HCT116 (cell line): ENCODE measurements around the gene ZNF516. TPM values are rescaled to one million over a fixed set of nuclear protein-coding genes. Genes with fewer than 3 reads are reported as not detected.

ENCODE experiments used
- ATAC-seq: fragments of 200-7000 bp; cut with Tn5 transposase; 2 replicates; pipeline ENCODE4 v1.9.1; 2020; ENCODE audit warnings: mild to moderate bottlenecking, moderate library complexity
- BruUV-seq: library from RNA; stranded (reverse); fragments of 400-500 nt; replicated peaks from 2 replicates; lab custom pipeline; 2021; lab: Mats Ljungman, UMichigan
- CTCF ChIA-PET: fragments of 300-600 bp; sonication (Branson Sonifier 250); formaldehyde crosslinking; loops from one replicate; lab custom pipeline; 2021; ENCODE audit warnings: antibody characterized with exemption; lab: Charles Lee
- POLR2A ChIA-PET: fragments of 300-600, 350-600 bp; sonication (Branson Sonifier 250); formaldehyde crosslinking; loops from one replicate; lab custom pipeline; 2021; ENCODE audit warnings: antibody characterized with exemption; lab: Charles Lee
- RAD21 ChIA-PET, 2 experiments: fragments of 300-600 bp; sonication (Branson Sonifier 250); formaldehyde crosslinking; loops; one replicate each; lab custom pipeline; 2023; ENCODE audit warnings: low total read pairs in 2 of 2; ENCODE audit not compliant: uncharacterized antibody in 2 of 2, unreplicated experiment in 2 of 2, low non-redundant PET in 1 of 2; lab: Charles Lee
- DNase-seq: peaks from one replicate; pipeline ENCODE4 v3.0.0-alpha.2; 2010; ENCODE audit warnings: low read depth, low spot score
- H2AFZ ChIP-seq: fragments of 200-600 bp; shearing (Covaris generic), sonication (generic); 2 replicates; pipeline ENCODE4 v1.6.1; 2017; ENCODE audit warnings: low read depth, mixed run types, mixed read lengths, antibody characterized with exemption, low read length; ENCODE audit not compliant: poor library complexity, severe bottlenecking
- H3K27ac ChIP-seq: 2 replicates; pipeline ENCODE4 v1.5.1; 2012; ENCODE audit warnings: low read depth, low read length
- H3K27me3 ChIP-seq: fragments of 200-600 bp; sonication (generic); 2 replicates; pipeline ENCODE4 v1.6.1; 2016; ENCODE audit warnings: mixed run types, low read length, mixed read lengths; ENCODE audit not compliant: insufficient read depth
- H3K36me3 ChIP-seq, 2 experiments: fragments of 200-500 bp in 1 of 2; fragments of 200-600 bp in 1 of 2; sonication (Bioruptor generic) in 1 of 2; sonication (generic) in 1 of 2; 2 replicates each; pipeline versions ENCODE4 v1.5.1 to v1.6.1; 2014 to 2016; ENCODE audit warnings: low read length in 2 of 2, inconsistent platforms in 1 of 2, mixed read lengths in 1 of 2, mixed run types in 1 of 2; ENCODE audit not compliant: insufficient read depth in 2 of 2, control insufficient read depth in 1 of 2
- H3K4me1 ChIP-seq, 2 experiments: fragments of 200-600 bp in 1 of 2; sonication (generic) in 1 of 2; 2 replicates each; pipeline versions ENCODE4 v1.5.1 to v1.6.1; 2012 to 2017; ENCODE audit warnings: low read length in 2 of 2, inconsistent platforms in 1 of 2, mild to moderate bottlenecking in 1 of 2, mixed read lengths in 1 of 2, mixed run types in 1 of 2, moderate library complexity in 1 of 2; ENCODE audit not compliant: insufficient read depth in 2 of 2, control insufficient read depth in 1 of 2
- H3K4me2 ChIP-seq: fragments of 200-600 bp; sonication (generic); 2 replicates; pipeline ENCODE4 v1.6.1; 2017; ENCODE audit warnings: mixed run types, low read length, mixed read lengths
- H3K4me3 ChIP-seq, 2 experiments: fragments of 200-600 bp in 1 of 2; sonication (generic) in 1 of 2; replicated peaks in 1 of 2; 2 replicates each; pipeline ENCODE4 v1.5.1; 2011 to 2016; ENCODE audit warnings: low read length in 2 of 2, control low read depth in 1 of 2, low read depth in 1 of 2, mild to moderate bottlenecking in 1 of 2, mixed read lengths in 1 of 2, mixed run types in 1 of 2
- H3K79me2 ChIP-seq: fragments of 200-600 bp; sonication (generic); 2 replicates; pipeline ENCODE4 v1.6.1; 2017; ENCODE audit warnings: mild to moderate bottlenecking, mixed run types, low read length, moderate library complexity, mixed read lengths; ENCODE audit not compliant: insufficient read depth
- H3K9ac ChIP-seq: fragments of 200-600 bp; sonication (generic); 2 replicates; pipeline ENCODE4 v1.6.1; 2016; ENCODE audit warnings: low read length, mixed read lengths
- H3K9me2 ChIP-seq: fragments of 200-600 bp; sonication (generic), shearing (Covaris generic); 2 replicates; pipeline ENCODE4 v1.6.1; 2017; ENCODE audit warnings: mixed run types, mild to moderate bottlenecking, moderate library complexity; ENCODE audit not compliant: insufficient read depth
- H3K9me3 ChIP-seq, 2 experiments: fragments of 200-500 bp in 1 of 2; fragments of 200-600 bp in 1 of 2; sonication (Bioruptor generic) in 1 of 2; sonication (generic) in 1 of 2; 2 replicates each; pipeline ENCODE4 v1.6.1; 2014 to 2017; ENCODE audit warnings: low read length in 2 of 2, mixed read lengths in 2 of 2, inconsistent platforms in 1 of 2, low read depth in 1 of 2, mild to moderate bottlenecking in 1 of 2, mixed run types in 1 of 2, moderate library complexity in 1 of 2; ENCODE audit not compliant: control insufficient read depth in 1 of 2, insufficient read depth in 1 of 2
- H4K20me1 ChIP-seq: fragments of 200-600 bp; sonication (generic), shearing (Covaris generic); 2 replicates; pipeline ENCODE4 v1.6.1; 2017; ENCODE audit warnings: mixed run types, mild to moderate bottlenecking, moderate library complexity; ENCODE audit not compliant: insufficient read depth
- CEBPB ChIP-seq: IDR thresholded peaks from 2 replicates; pipeline ENCODE4 v1.6.1; 2012; ENCODE audit warnings: low read depth
- FOSL1 ChIP-seq: IDR thresholded peaks from 2 replicates; pipeline ENCODE4 v1.6.1; 2012; ENCODE audit warnings: low read depth
- POLR2A ChIP-seq: IDR thresholded peaks from 2 replicates; pipeline ENCODE4 v1.7.0; 2011; ENCODE audit warnings: borderline replicate concordance; ENCODE audit not compliant: insufficient read depth, insufficient read length; ENCODE audit errors: extremely low read depth
- POLR2AphosphoS5 ChIP-seq: IDR thresholded peaks from 2 replicates; pipeline ENCODE4 v1.6.1; 2011; ENCODE audit warnings: mild to moderate bottlenecking, low read depth, low read length, moderate library complexity
- SIN3A ChIP-seq: IDR thresholded peaks from 2 replicates; pipeline ENCODE4 v1.6.1; 2012; ENCODE audit warnings: low read depth
- intact Hi-C: fragments of 100-400 bp; cut with micrococcal nuclease; formaldehyde crosslinking; loops from 2 replicates; pipeline ENCODE4 v1.10.0; 2022
- total RNA-seq: library from RNA; stranded (reverse); gene quantifications from one replicate; pipeline ENCODE4 v1.2.1, GENCODE V29; 2021; ENCODE audit not compliant: unreplicated experiment
- TF ChIP-seq, protein P1 (sequence below), 3 experiments: fragments of 200-600 bp in 1 of 3; sonication (generic) in 1 of 3; IDR thresholded peaks in 2 of 3; conservative IDR thresholded peaks in 1 of 3; 2 replicates each; pipeline ENCODE4 v1.5.1; 2012 to 2017; ENCODE audit warnings: low read depth in 2 of 3, low read length in 2 of 3, antibody characterized with exemption in 1 of 3, borderline replicate concordance in 1 of 3, control low read depth in 1 of 3, mild to moderate bottlenecking in 1 of 3, mixed read lengths in 1 of 3, mixed run types in 1 of 3, moderate library complexity in 1 of 3; ENCODE audit not compliant: insufficient read depth in 1 of 3
- TF ChIP-seq, protein P2 (sequence below): IDR thresholded peaks from 2 replicates; pipeline ENCODE4 v1.6.1; 2012; ENCODE audit warnings: low read depth

ZNF516 gene
- total RNA-seq, 1 experiment from 2014 or later, result 32.0 TPM

- Histone ChIP-seq H3K4me1 (no peaks in the 10 kb centered on the region), H3K4me2 (no peak overlapping the region), H3K36me3 (no peaks in the 10 kb centered on the region), H2AFZ (no peak overlapping the region), H3K9me2 (no peaks in the 10 kb centered on the region), H4K20me1 (no peaks in the 10 kb centered on the region), H3K27me3 (peaks cover 29% of the 10 kb centered on the region; the same call in 1 of the 2 replicates)
- no peak for ATAC-seq
- RAD21 ChIA-PET, result no interaction called here
- intact Hi-C loops, result no loop called here
- TF ChIP-seq POLR2A (no peak), CEBPB (no peak), POLR2AphosphoS5 (no peak)
- TF ChIP-seq, all 23 proteins: peak for 0
- Histone ChIP-seq H3K27ac (no peak overlapping the region), H3K4me3 (no peak overlapping the region), H3K9me3 (no peaks in the 10 kb centered on the region), H3K9ac (no peak overlapping the region), H3K79me2 (no peaks in the 10 kb centered on the region)
- BruUV-seq, result no TSS peak
- POLR2A ChIA-PET, result no interaction called here
- DNase-seq, result no peak
- CTCF ChIA-PET, result no interaction called here
Measured at GRCh38 chr18:76323891-76324290, 171.2 kb downstream of the ZNF516 start.

- Histone ChIP-seq H3K36me3 (no peaks in the 10 kb centered on the region), H3K4me2 (no peak overlapping the region), H3K4me3 (no peak overlapping the region), H3K4me1 (no peaks in the 10 kb centered on the region), H3K79me2 (no peaks in the 10 kb centered on the region), H4K20me1 (no peaks in the 10 kb centered on the region), H3K27me3 (peaks cover 26% of the 10 kb centered on the region), H3K9me3 (no peaks in the 10 kb centered on the region), H3K9ac (no peak overlapping the region), H3K9me2 (no peaks in the 10 kb centered on the region), H3K27ac (no peak overlapping the region), H2AFZ (no peak overlapping the region)
- TF ChIP-seq, protein P1, sequence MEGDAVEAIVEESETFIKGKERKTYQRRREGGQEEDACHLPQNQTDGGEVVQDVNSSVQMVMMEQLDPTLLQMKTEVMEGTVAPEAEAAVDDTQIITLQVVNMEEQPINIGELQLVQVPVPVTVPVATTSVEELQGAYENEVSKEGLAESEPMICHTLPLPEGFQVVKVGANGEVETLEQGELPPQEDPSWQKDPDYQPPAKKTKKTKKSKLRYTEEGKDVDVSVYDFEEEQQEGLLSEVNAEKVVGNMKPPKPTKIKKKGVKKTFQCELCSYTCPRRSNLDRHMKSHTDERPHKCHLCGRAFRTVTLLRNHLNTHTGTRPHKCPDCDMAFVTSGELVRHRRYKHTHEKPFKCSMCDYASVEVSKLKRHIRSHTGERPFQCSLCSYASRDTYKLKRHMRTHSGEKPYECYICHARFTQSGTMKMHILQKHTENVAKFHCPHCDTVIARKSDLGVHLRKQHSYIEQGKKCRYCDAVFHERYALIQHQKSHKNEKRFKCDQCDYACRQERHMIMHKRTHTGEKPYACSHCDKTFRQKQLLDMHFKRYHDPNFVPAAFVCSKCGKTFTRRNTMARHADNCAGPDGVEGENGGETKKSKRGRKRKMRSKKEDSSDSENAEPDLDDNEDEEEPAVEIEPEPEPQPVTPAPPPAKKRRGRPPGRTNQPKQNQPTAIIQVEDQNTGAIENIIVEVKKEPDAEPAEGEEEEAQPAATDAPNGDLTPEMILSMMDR (IDR thresholded peaks at IDR 0.05 in 2 of 3, conservative IDR thresholded peaks at IDR 0.05 in 1 of 3; ENCODE audit: borderline replicate concordance in 1 of 3, insufficient read depth in 1 of 3, low read depth in 2 of 3, low read length in 2 of 3), result no peak
- TF ChIP-seq, protein P2, sequence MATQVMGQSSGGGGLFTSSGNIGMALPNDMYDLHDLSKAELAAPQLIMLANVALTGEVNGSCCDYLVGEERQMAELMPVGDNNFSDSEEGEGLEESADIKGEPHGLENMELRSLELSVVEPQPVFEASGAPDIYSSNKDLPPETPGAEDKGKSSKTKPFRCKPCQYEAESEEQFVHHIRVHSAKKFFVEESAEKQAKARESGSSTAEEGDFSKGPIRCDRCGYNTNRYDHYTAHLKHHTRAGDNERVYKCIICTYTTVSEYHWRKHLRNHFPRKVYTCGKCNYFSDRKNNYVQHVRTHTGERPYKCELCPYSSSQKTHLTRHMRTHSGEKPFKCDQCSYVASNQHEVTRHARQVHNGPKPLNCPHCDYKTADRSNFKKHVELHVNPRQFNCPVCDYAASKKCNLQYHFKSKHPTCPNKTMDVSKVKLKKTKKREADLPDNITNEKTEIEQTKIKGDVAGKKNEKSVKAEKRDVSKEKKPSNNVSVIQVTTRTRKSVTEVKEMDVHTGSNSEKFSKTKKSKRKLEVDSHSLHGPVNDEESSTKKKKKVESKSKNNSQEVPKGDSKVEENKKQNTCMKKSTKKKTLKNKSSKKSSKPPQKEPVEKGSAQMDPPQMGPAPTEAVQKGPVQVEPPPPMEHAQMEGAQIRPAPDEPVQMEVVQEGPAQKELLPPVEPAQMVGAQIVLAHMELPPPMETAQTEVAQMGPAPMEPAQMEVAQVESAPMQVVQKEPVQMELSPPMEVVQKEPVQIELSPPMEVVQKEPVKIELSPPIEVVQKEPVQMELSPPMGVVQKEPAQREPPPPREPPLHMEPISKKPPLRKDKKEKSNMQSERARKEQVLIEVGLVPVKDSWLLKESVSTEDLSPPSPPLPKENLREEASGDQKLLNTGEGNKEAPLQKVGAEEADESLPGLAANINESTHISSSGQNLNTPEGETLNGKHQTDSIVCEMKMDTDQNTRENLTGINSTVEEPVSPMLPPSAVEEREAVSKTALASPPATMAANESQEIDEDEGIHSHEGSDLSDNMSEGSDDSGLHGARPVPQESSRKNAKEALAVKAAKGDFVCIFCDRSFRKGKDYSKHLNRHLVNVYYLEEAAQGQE, result no peak
- no peak for TF ChIP-seq SIN3A
- TF ChIP-seq POLR2AphosphoS5, result no peak
- TF ChIP-seq FOSL1, result no peak
- ChIA-PET RAD21 (no interaction called here), POLR2A (no interaction called here), CTCF (interaction anchor here (1.1 kb wide), 1 partner anchor 65 kb away, joined by 3 read pairs; no protein-coding TSS in a partner anchor)
- intact Hi-C loops, result no loop called here
- BruUV-seq, result no TSS peak
- DNase-seq (no peak), ATAC-seq (no peak)
Measured at GRCh38 chr18:76322686-76323085, 172.4 kb downstream of the ZNF516 start.
